DOHH2 (cell line): ENCODE results near the gene C1QTNF12.

Experiments
- CTCF ChIP-seq: fragments of 200-600 bp; sonication (generic); IDR thresholded peaks from one replicate; pipeline ENCODE4 v1.5.1; 2014; ENCODE audit warnings: antibody characterized with exemption, mild to moderate bottlenecking, low read depth, low read length; ENCODE audit not compliant: poor library complexity, severe bottlenecking
- EZH2phosphoT487 ChIP-seq: fragments of 200-600 bp; sonication (generic); IDR thresholded peaks from 2 replicates; pipeline ENCODE4 v1.6.1; 2017; ENCODE audit warnings: borderline replicate concordance, mild to moderate bottlenecking, antibody characterized with exemption, low read length, moderate library complexity, mixed read lengths

- TF ChIP-seq EZH2phosphoT487 (no peak), CTCF (no peak)
These were observed 27.2 kb upstream of the C1QTNF12 start, which contains the start of gene UBE2J2 for GRCh38 chr1:1273512-1274298.
